ENCODE data around the gene IGF2BP2. TPM values are rescaled to one million over a fixed set of nuclear protein-coding genes. Genes with fewer than 3 reads are reported as not detected.

Gene IGF2BP2
- total and polyA plus RNA-seq, 2 of the 8 experiments (the other 6 are each of a cell fraction or from before 2014, with no cell fraction given): 7.4 to 121 TPM

DNA sequence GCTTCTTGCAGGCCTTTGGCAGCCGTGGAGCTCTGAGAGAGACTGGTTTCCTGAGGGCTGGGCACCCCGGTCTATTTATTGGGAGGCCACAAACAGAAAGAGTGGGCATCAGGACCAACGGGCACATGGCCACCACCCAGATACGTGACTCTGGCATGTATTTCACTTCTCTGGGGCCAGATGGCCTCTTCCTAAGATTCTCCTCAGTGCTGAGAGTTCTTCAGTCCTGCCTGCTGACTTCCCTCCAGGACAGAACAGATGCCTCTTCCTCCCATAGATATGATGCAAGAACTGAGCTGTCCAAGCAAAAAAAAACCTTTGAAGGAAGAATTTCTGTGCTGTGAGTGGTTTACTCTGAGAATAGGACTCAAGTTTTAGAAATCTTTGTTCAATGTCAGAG is 107.7 kb downstream of the IGF2BP2 start:
- H3K23ac ChIP-seq (ENCODE audit: insufficient read length): no peak overlapping the region
- no peak overlapping the region for H4K91ac ChIP-seq (replicated peaks; ENCODE audit: insufficient read length, low read length)
- no peak overlapping the region for H3K14ac ChIP-seq (ENCODE audit: insufficient read length)
- no peak overlapping the region for H3K18ac ChIP-seq (ENCODE audit: extremely low read depth, low read length)
- H2BK12ac ChIP-seq (ENCODE audit: low read depth, low read length): no peak overlapping the region
- H3K9me3 ChIP-seq (ENCODE audit: insufficient read depth in 2 of 2, low read depth in 1 of 2, low read length in 1 of 2): no peaks in the 10 kb centered on the region
- peaks cover 12 to 33% (median 19%) of the 10 kb centered on the region in 4 experiments for H3K4me1 ChIP-seq (replicated peaks in 1 of 4; ENCODE audit: control insufficient read depth in 3 of 4, insufficient read depth in 4 of 4, low read length in 3 of 4)
- DNase-seq (ENCODE audit: low read depth in 1 of 2, low spot score in 2 of 2): no peak
- H3K23me2 ChIP-seq (ENCODE audit: low read depth, low read length): no peaks in the 10 kb centered on the region; the same call in 1 of the 2 replicates
- ChIA-PET POLR2A (ENCODE audit: partially characterized antibody) (interaction anchor here (0.7 to 2.5 kb wide), 5 partner anchors 15 to 1067 kb away, joined by 3 to 11 read pairs (median 3); no protein-coding TSS in a partner anchor), CTCF (ENCODE audit: partially characterized antibody) (interaction anchor here (0.6 to 2.9 kb wide), 8 partner anchors 15 to 509 kb away, joined by 3 to 13 read pairs (median 4); no protein-coding TSS in a partner anchor)
- H2AK5ac ChIP-seq (ENCODE audit: low read depth, low read length): peak overlapping the region; percentile 79; the same call in 1 of the 2 replicates
- no peak for FAIRE-seq
- H3K27ac ChIP-seq (ENCODE audit: low read depth, low read length): no peak overlapping the region
- peak overlapping the region; percentile 26; the same call in 1 of the 2 replicates for H2BK5ac ChIP-seq (ENCODE audit: low read depth, low read length)
- TF ChIP-seq YY1 (IDR thresholded peaks at IDR 0.05; ENCODE audit: low read depth, low read length) (no peak), HDAC2 (IDR thresholded peaks at IDR 0.05; ENCODE audit: borderline replicate concordance in 1 of 2, low read depth in 2 of 2, low read length in 2 of 2) (no peak), CBX8 (IDR thresholded peaks at IDR 0.05; ENCODE audit: borderline replicate concordance, low read depth, low read length) (no peak), BACH1 (IDR thresholded peaks at IDR 0.05; ENCODE audit: low read length) (no peak), BCL11A (IDR thresholded peaks at IDR 0.05; ENCODE audit: low read depth in 2 of 2, low read length in 2 of 2) (no peak)
- TF ChIP-seq, protein P1, sequence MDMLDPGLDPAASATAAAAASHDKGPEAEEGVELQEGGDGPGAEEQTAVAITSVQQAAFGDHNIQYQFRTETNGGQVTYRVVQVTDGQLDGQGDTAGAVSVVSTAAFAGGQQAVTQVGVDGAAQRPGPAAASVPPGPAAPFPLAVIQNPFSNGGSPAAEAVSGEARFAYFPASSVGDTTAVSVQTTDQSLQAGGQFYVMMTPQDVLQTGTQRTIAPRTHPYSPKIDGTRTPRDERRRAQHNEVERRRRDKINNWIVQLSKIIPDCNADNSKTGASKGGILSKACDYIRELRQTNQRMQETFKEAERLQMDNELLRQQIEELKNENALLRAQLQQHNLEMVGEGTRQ (IDR thresholded peaks at IDR 0.05; ENCODE audit: low read length): no peak
- 94% methylated on average over 4 of the region's 4 CpGs; no CpG with 5 or more reads in 1 of the 2 experiments for WGBS, 2 experiments (ENCODE audit: extremely low coverage in 1 of 2, insufficient coverage in 1 of 2, insufficient read length in 1 of 2, insufficient replicate concordance in 2 of 2, low coverage in 1 of 2, low lambda C conversion rate in 2 of 2, missing lambda C conversion rate in 1 of 2)
- H3K27me3 ChIP-seq (replicated peaks in 1 of 4; ENCODE audit: control insufficient read depth in 3 of 4, extremely low read depth in 1 of 4, insufficient read depth in 3 of 4, low read length in 3 of 4): no peaks in the 10 kb centered on the region
- H3K4me3 ChIP-seq (ENCODE audit: extremely low read depth in 1 of 4, insufficient read depth in 2 of 4, low read depth in 3 of 4, low read length in 4 of 4): no peak overlapping the region
- H4K5ac ChIP-seq (ENCODE audit: insufficient read length, low read depth, low read length): no peak overlapping the region
- H2BK20ac ChIP-seq (ENCODE audit: low read length): no peak overlapping the region
- H3K36me3 ChIP-seq (ENCODE audit: control insufficient read depth in 2 of 4, insufficient read depth in 4 of 4, low read length in 3 of 4): no peaks in the 10 kb centered on the region; a peak in 1 of 8 replicates
- no peak overlapping the region for H3K4ac ChIP-seq (replicated peaks; ENCODE audit: insufficient read length, low read depth, low read length)
- H3K4me2 ChIP-seq (ENCODE audit: insufficient read depth in 1 of 2, low read depth in 2 of 2, low read length in 2 of 2): peak overlapping the region in 1 of 2 experiments; percentile 15; a peak in 1 of 4 replicates
- no peak overlapping the region for H3K56ac ChIP-seq (replicated peaks; ENCODE audit: insufficient read length, low read depth, low read length)
- no peak overlapping the region for H2BK15ac ChIP-seq (ENCODE audit: low read length)
- no peak overlapping the region for H3K9ac ChIP-seq (replicated peaks in 1 of 4; ENCODE audit: extremely low read depth in 1 of 4, low read depth in 3 of 4, low read length in 3 of 4)
- no peak overlapping the region for H2BK120ac ChIP-seq (replicated peaks; ENCODE audit: low read depth, low read length)
- H2AFZ ChIP-seq (ENCODE audit: low read length): no peak overlapping the region
- H3K79me1 ChIP-seq (ENCODE audit: low read depth, low read length): peaks cover 26% of the 10 kb centered on the region
- peaks cover 14 to 94% of the 10 kb centered on the region in 2 experiments for H3K79me2 ChIP-seq (ENCODE audit: control insufficient read depth in 1 of 2, insufficient read depth in 2 of 2, low read length in 2 of 2)
- H4K8ac ChIP-seq (ENCODE audit: extremely low read depth, insufficient read depth, low read length): no peak overlapping the region
- peaks cover 4 to 20% of the 10 kb centered on the region in 2 experiments for H4K20me1 ChIP-seq (replicated peaks in 1 of 2; ENCODE audit: control insufficient read depth in 1 of 2, insufficient read depth in 2 of 2, low read length in 2 of 2)

All from H1 (cell line).